ENCODE data around the gene GCNT3. TPM values are rescaled to one million over a fixed set of nuclear protein-coding genes. Genes with fewer than 3 reads are reported as not detected.

GCNT3 gene
- 100 to 1,000 TPM; 261 to 365 TPM for total RNA-seq

GRCh38 chr15:59611276-59612260, at the start of gene GCNT3:
GCNT3 (plus strand) TSS chr15:59611783; CDS start chr15:59618239, 6,456 bp downstream.
- TF ChIP-seq CTCF (IDR thresholded peaks at IDR 0.05): no peak
- Histone ChIP-seq H3K36me3 (no peaks in the 10 kb centered on the region), H3K27ac (peak within 1 kb of the TSS; percentile 80), H3K27me3 (no peaks in the 10 kb centered on the region), H3K9ac (ENCODE audit: low read depth in 2 of 2, low read length in 2 of 2) (peak within 1 kb of the TSS; percentile 28 to 71), H3K4me1 (no peaks in the 10 kb centered on the region), H3K4me3 (peak within 1 kb of the TSS; percentile 38), H3K9me3 (no peaks in the 10 kb centered on the region)
- intact Hi-C loops (cut with DNase I): loop anchor here (5.0 kb wide), 1 partner anchor 64 kb away; no protein-coding TSS in a partner anchor
- DNase-seq: peak; percentile 74

GRCh38 chr15:59562448-59563186, 49.0 kb upstream of the GCNT3 start:
- H3K9ac ChIP-seq (ENCODE audit: low read depth in 2 of 2, low read length in 2 of 2): no peak overlapping the region
- intact Hi-C loops (cut with DNase I): no loop called here
- no peaks in the 10 kb centered on the region for H3K9me3 ChIP-seq
- DNase-seq: no peak
- no peaks in the 10 kb centered on the region for H3K27me3 ChIP-seq
- H3K36me3 ChIP-seq: no peaks in the 10 kb centered on the region
- no peaks in the 10 kb centered on the region for H3K4me1 ChIP-seq
- H3K27ac ChIP-seq: peak overlapping the region; percentile 29
- no peak overlapping the region for H3K4me3 ChIP-seq
- TF ChIP-seq CTCF (IDR thresholded peaks at IDR 0.05): no peak

- DNase-seq: no peak
- no peak overlapping the region for H3K27ac ChIP-seq
- no peak overlapping the region for H3K9ac ChIP-seq (ENCODE audit: low read depth in 2 of 2, low read length in 2 of 2)
- intact Hi-C loops (cut with DNase I): no loop called here
- no peaks in the 10 kb centered on the region for H3K9me3 ChIP-seq
- no peaks in the 10 kb centered on the region for H3K4me1 ChIP-seq
- H3K4me3 ChIP-seq: no peak overlapping the region
- H3K27me3 ChIP-seq: no peaks in the 10 kb centered on the region
- no peak for TF ChIP-seq CTCF (IDR thresholded peaks at IDR 0.05)
- no peaks in the 10 kb centered on the region for H3K36me3 ChIP-seq
These were observed 46.3 kb upstream of the GCNT3 start for GRCh38 chr15:59565299-59565698.

- no peak overlapping the region for H3K4me3 ChIP-seq
- no peak for TF ChIP-seq CTCF (IDR thresholded peaks at IDR 0.05)
- no peaks in the 10 kb centered on the region for H3K9me3 ChIP-seq
- no peaks in the 10 kb centered on the region for H3K36me3 ChIP-seq
- H3K27ac ChIP-seq: peak overlapping the region; percentile 81
- no peak for DNase-seq
- no peak overlapping the region for H3K9ac ChIP-seq (ENCODE audit: low read depth in 2 of 2, low read length in 2 of 2)
- intact Hi-C loops (cut with DNase I): no loop called here
- no peaks in the 10 kb centered on the region for H3K27me3 ChIP-seq
- H3K4me1 ChIP-seq: no peaks in the 10 kb centered on the region
These were observed 44.3 kb upstream of the GCNT3 start for GRCh38 chr15:59567324-59567723.

GRCh38 chr15:59569477-59569876, 42.1 kb upstream of the GCNT3 start:
- peak overlapping the region in 1 of 2 donors; percentile 15 for H3K9ac ChIP-seq (ENCODE audit: low read depth in 2 of 2, low read length in 2 of 2)

More at GRCh38 chr15:59569477-59569876, 42.1 kb upstream of the GCNT3 start:
- no peak for TF ChIP-seq CTCF (IDR thresholded peaks at IDR 0.05)
- Histone ChIP-seq H3K27ac (peak overlapping the region; percentile 81), H3K4me3 (no peak overlapping the region), H3K4me1 (no peaks in the 10 kb centered on the region), H3K36me3 (no peaks in the 10 kb centered on the region), H3K9me3 (no peaks in the 10 kb centered on the region), H3K27me3 (no peaks in the 10 kb centered on the region)
- DNase-seq: no peak
- intact Hi-C loops (cut with DNase I): no loop called here

Data from colonic mucosa (tissue), 4 donors.